ENCODE measurements around the gene HIVEP1.

Gene HIVEP1

GRCh38 chr6:12007887-12008286 lies 4.2 kb upstream of the HIVEP1 start:
- Mint-ChIP-seq H3K36me3 (ENCODE audit: low read depth) (no peaks in the 10 kb centered on the region), H3K9me3 (no peaks in the 10 kb centered on the region), H3K4me3 (peak overlapping the region; percentile 98), H3K27me3 (no peaks in the 10 kb centered on the region), H3K27ac (peak overlapping the region; percentile 99), H3K4me1 (peaks cover 27% of the 10 kb centered on the region)
- no peak for DNase-seq
- no peak for ATAC-seq

DNA sequence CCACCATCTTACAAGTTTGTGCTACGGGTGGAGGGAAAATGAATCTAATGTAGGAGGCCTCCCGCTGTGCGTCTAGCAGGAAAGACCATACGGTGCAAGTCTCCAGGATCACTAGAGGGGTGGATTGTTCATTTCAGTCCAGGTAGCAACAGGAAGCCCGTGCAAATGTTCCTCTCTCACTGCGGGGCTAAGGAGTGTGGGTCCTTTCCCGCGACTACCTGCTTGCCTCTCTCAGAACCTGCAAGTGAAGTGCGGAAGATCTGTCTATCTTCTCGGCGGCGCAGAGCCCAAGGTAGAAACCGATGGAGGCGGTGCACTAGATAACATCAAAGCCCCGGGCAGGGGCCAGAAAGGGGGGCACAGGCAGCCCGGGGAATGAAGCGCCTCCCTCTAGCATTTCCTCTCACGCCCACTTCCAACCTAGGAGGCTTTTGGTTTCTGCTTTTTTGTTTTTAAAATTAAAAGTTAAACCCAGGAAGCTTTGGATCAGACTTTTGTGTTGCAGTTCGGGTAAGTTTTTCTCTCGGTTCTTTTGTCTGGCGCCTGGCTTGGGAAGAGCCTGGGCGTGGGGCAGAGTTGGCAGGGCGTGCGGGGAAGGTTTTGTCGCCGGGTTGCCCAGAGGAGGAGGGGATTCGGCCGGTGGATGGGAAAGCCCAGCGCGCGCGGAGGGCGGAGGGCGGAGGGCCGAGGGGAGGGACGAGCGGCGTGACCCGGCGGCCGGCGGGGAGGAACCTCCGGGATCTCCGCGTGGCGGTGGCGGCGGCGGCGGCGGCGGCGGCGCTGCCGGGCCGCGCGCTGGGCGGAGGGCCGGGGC lies 3.5 kb upstream of the HIVEP1 start:
- peaks cover 33% of the 10 kb centered on the region for H3K4me1 Mint-ChIP-seq
- peak; percentile 38 for ATAC-seq
- peak overlapping the region; percentile 99 for H3K27ac Mint-ChIP-seq
- peaks cover 3% of the 10 kb centered on the region for H3K36me3 Mint-ChIP-seq (ENCODE audit: low read depth)
- DNase-seq, result peak; percentile 84
- no peaks in the 10 kb centered on the region for H3K9me3 Mint-ChIP-seq
- no peaks in the 10 kb centered on the region for H3K27me3 Mint-ChIP-seq
- peak overlapping the region; percentile 98 for H3K4me3 Mint-ChIP-seq

- Mint-ChIP-seq H3K4me1 (peaks cover 39% of the 10 kb centered on the region), H3K9me3 (peaks cover under 1% of the 10 kb centered on the region), H3K27ac (peak overlapping the region; percentile 96), H3K36me3 (ENCODE audit: low read depth) (peaks cover 8% of the 10 kb centered on the region), H3K4me3 (peak overlapping the region; percentile 98), H3K27me3 (no peaks in the 10 kb centered on the region)
- no peak for DNase-seq
- no peak for ATAC-seq
These were observed 2.9 kb upstream of the HIVEP1 start for GRCh38 chr6:12009180-12009685.

- DNase-seq, result no peak
- H3K9me3 Mint-ChIP-seq, result peaks cover 4% of the 10 kb centered on the region
- no peak for ATAC-seq
- H3K4me1 Mint-ChIP-seq, result peaks cover 47% of the 10 kb centered on the region
- H3K27ac Mint-ChIP-seq, result peak overlapping the region; percentile 96
- H3K36me3 Mint-ChIP-seq (ENCODE audit: low read depth), result peaks cover 16% of the 10 kb centered on the region
- H3K27me3 Mint-ChIP-seq, result no peaks in the 10 kb centered on the region
- peak overlapping the region; percentile 98 for H3K4me3 Mint-ChIP-seq
These were observed 2.1 kb upstream of the HIVEP1 start for GRCh38 chr6:12009876-12010634.

- peak; percentile 51 for DNase-seq
- Mint-ChIP-seq H3K27ac (peak overlapping the region; percentile 96), H3K4me3 (peak overlapping the region; percentile 98)
These were observed 1.4 kb upstream of the HIVEP1 start for GRCh38 chr6:12010635-12011275.

DNA sequence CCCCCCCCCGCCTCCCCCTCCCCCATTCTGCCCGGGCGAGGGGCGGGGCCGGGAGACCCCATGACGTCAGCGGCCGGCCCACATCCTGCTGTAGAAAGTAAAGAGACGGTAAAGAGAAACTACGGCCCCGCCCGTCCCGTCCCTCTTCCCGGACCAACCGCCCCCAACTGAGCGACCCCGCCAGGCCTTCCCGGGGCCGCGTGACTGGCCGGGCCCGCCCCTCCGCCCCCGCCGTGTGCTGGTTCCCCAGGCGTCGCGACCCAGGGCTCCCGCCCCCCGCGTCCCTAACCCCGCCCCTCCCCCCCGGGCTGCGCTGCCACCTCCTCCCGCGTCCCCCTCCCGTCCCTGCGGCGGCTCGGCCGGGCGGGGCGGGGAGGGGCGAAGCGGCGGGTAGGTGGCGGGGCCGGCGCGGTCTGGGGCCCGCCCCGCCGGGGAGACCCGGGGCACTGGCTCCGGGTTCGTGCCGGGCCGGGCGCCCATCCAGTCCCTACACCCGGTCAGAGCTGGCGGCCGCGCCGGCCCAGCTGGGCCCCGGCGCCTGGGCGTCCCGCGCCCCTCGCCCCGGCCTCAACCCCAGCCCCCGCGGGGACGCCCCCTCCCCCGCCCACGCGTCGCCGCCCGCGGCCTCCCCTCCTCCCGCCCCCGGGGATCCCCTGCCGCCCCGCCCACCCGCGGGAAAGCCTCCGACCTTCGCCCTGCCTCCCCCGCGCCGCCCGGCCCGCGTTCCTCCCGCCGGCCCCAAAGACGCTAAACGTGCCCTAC lies 655 bp upstream of the HIVEP1 start:
- Mint-ChIP-seq H3K27ac (peak overlapping the region; percentile 96), H3K4me3 (peak overlapping the region; percentile 98), H3K27me3 (no peaks in the 10 kb centered on the region), H3K4me1 (peaks cover 59% of the 10 kb centered on the region), H3K36me3 (ENCODE audit: low read depth) (peaks cover 30% of the 10 kb centered on the region), H3K9me3 (peaks cover 4% of the 10 kb centered on the region)
- DNase-seq (peak; percentile 96), ATAC-seq (peak; percentile 77)

More at GRCh38 chr6:12010635-12011275, 1.4 kb upstream of the HIVEP1 start:
- peak; percentile 21 for ATAC-seq
- peaks cover 53% of the 10 kb centered on the region for H3K4me1 Mint-ChIP-seq
- H3K36me3 Mint-ChIP-seq (ENCODE audit: low read depth), result peaks cover 23% of the 10 kb centered on the region
- H3K27me3 Mint-ChIP-seq, result no peaks in the 10 kb centered on the region
- H3K9me3 Mint-ChIP-seq, result peaks cover 4% of the 10 kb centered on the region

DNA sequence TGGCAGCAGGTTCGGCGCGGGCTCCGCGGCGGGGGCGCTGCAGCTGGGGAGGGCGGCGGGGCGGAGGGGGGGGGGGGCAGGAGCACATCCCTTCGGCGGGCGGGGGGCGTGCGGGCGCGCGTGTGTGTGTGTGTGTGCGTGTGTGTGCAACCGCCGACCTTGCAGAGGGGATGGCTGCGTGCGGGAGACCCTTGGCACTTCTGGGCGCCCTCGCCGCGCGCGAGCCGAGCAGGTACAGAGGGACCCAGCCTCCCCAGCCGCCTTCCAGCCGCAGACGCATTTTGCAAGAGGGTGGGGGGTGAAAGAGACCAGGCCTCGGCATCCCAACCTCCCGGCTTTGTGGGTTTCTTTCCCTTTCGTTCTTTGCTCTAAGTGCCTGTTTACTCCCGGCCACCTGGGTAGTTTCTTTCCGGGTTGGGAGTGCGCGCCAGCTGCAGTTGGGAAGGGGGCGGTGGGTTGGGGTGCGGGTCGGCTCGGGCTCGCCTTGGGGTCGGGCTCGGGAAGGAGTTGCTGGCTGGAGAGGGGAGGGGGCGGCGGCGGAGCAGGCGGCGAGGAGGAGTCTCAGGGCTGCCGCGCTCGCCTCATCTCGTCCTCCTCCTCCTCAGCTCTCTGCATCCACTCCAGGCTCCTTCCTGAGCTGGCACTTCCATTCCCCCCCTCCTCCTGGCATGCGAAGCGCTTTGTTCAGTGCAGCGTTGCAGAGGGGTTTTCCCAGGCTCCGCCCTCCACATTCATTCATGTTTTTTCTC lies 620 bp downstream of the HIVEP1 start:
- Mint-ChIP-seq H3K27me3 (no peaks in the 10 kb centered on the region), H3K27ac (peak overlapping the region; percentile 94), H3K36me3 (ENCODE audit: low read depth) (peaks cover 43% of the 10 kb centered on the region), H3K4me3 (peak overlapping the region; percentile 94), H3K4me1 (peaks cover 66% of the 10 kb centered on the region), H3K9me3 (peaks cover 9% of the 10 kb centered on the region)
- ATAC-seq (peak; percentile 26), DNase-seq (peak; percentile 76)

- no peak for ATAC-seq
- peaks cover 9% of the 10 kb centered on the region for H3K9me3 Mint-ChIP-seq
- peak overlapping the region; percentile 94 for H3K27ac Mint-ChIP-seq
- no peaks in the 10 kb centered on the region for H3K27me3 Mint-ChIP-seq
- H3K36me3 Mint-ChIP-seq (ENCODE audit: low read depth), result peaks cover 44% of the 10 kb centered on the region
- H3K4me3 Mint-ChIP-seq, result peak overlapping the region; percentile 94
- DNase-seq, result no peak
- H3K4me1 Mint-ChIP-seq, result peaks cover 61% of the 10 kb centered on the region
These were observed 1.2 kb downstream of the HIVEP1 start for GRCh38 chr6:12013307-12013719.

GRCh38 chr6:12014027-12014872 lies 2.1 kb downstream of the HIVEP1 start:
- peaks cover 52% of the 10 kb centered on the region for H3K36me3 Mint-ChIP-seq (ENCODE audit: low read depth)
- no peaks in the 10 kb centered on the region for H3K27me3 Mint-ChIP-seq
- peak overlapping the region; percentile 34 for H3K27ac Mint-ChIP-seq
- peaks cover 9% of the 10 kb centered on the region for H3K9me3 Mint-ChIP-seq
- no peak for DNase-seq
- H3K4me1 Mint-ChIP-seq, result peaks cover 61% of the 10 kb centered on the region
- peak overlapping the region; percentile 51 for H3K4me3 Mint-ChIP-seq
- no peak for ATAC-seq

- Mint-ChIP-seq H3K27ac (peak overlapping the region; percentile 34), H3K9me3 (peaks cover 9% of the 10 kb centered on the region), H3K4me1 (peaks cover 62% of the 10 kb centered on the region), H3K27me3 (no peaks in the 10 kb centered on the region), H3K4me3 (peak overlapping the region; percentile 10), H3K36me3 (ENCODE audit: low read depth) (peaks cover 58% of the 10 kb centered on the region)
- ATAC-seq, result no peak
- DNase-seq, result no peak
These were observed 2.7 kb downstream of the HIVEP1 start for GRCh38 chr6:12014873-12015149.

GRCh38 chr6:12017263-12017662 lies 5.2 kb downstream of the HIVEP1 start:
- Mint-ChIP-seq H3K27ac (no peak overlapping the region), H3K27me3 (no peaks in the 10 kb centered on the region), H3K4me3 (peak overlapping the region; percentile 17), H3K36me3 (ENCODE audit: low read depth) (peaks cover 81% of the 10 kb centered on the region), H3K9me3 (peaks cover 9% of the 10 kb centered on the region), H3K4me1 (peaks cover 64% of the 10 kb centered on the region)
- no peak for ATAC-seq
- DNase-seq, result peak; percentile 35

DNA sequence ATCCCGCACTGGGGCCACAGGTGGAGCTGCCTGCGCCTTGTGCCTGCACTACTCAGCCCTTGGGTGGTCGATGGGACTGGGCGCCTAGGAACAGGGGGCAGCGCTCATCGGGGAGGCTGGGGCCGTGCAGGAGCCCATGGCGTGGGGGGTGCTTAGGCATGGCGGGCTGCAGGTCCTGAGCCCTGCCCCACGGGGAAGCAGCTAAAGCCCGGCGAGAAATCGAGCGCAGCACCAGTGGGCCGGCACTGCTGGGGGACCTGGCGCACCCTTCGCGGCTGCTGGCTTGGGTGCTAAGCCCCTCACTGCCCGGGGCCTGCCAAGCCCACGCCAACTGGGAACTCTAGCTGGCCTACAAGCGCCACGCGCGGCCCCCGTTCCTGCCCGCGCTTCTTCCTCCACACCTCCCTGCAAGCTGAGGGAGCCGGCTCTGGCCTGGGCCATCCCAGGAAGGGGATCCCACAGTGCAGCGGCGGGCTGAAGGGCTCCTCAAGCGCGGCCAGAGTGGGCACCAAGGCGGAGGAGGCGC lies 5.8 kb downstream of the HIVEP1 start:
- no peak overlapping the region for H3K4me3 Mint-ChIP-seq
- H3K4me1 Mint-ChIP-seq, result peaks cover 66% of the 10 kb centered on the region
- ATAC-seq (no peak), DNase-seq (no peak)
- peaks cover 9% of the 10 kb centered on the region for H3K9me3 Mint-ChIP-seq
- no peaks in the 10 kb centered on the region for H3K27me3 Mint-ChIP-seq
- H3K27ac Mint-ChIP-seq, result no peak overlapping the region
- H3K36me3 Mint-ChIP-seq (ENCODE audit: low read depth), result peaks cover 88% of the 10 kb centered on the region

Measured in activated naive CD8-positive, alpha-beta T cell treated with anti-CD3 and anti-CD28 coated beads, Interleukin-2, amount 50 U/mL, for 24 hours (primary cell).